DOHH2 (cell line): Measurements from ENCODE around the gene TNFRSF25.

Source experiments
- CTCF ChIP-seq: fragments of 200-600 bp; sonication (generic); IDR thresholded peaks from one replicate; pipeline ENCODE4 v1.5.1; 2014; ENCODE audit warnings: antibody characterized with exemption, mild to moderate bottlenecking, low read depth, low read length; ENCODE audit not compliant: poor library complexity, severe bottlenecking
- EZH2phosphoT487 ChIP-seq: fragments of 200-600 bp; sonication (generic); IDR thresholded peaks from 2 replicates; pipeline ENCODE4 v1.6.1; 2017; ENCODE audit warnings: borderline replicate concordance, mild to moderate bottlenecking, antibody characterized with exemption, low read length, moderate library complexity, mixed read lengths

- TF ChIP-seq CTCF (no peak), EZH2phosphoT487 (no peak)
These were observed 32.7 kb upstream of the TNFRSF25 start for GRCh38 chr1:6498576-6499111.
